Hepatocyte (in vitro differentiated cells): ENCODE results near the gene KRTAP19-3.

ENCODE experiments used
- CTCF ChIP-seq: fragments of 200-600 bp; sonication (generic); IDR thresholded peaks from 2 replicates; pipeline ENCODE4 v1.5.1; 2016; ENCODE audit warnings: antibody characterized with exemption, mild to moderate bottlenecking; ENCODE audit not compliant: poor library complexity
- EZH2 ChIP-seq: fragments of 200-600 bp; sonication (generic); IDR thresholded peaks from 2 replicates; pipeline ENCODE4 v1.6.1; 2016; ENCODE audit warnings: antibody characterized with exemption, mild to moderate bottlenecking, borderline replicate concordance

- TF ChIP-seq CTCF = no peak
- no peak for TF ChIP-seq EZH2
These were observed 43.3 kb downstream of the KRTAP19-3 start for GRCh38 chr21:30448514-30448913.
